ENCODE measurements around the gene TADA2A.

DNA sequence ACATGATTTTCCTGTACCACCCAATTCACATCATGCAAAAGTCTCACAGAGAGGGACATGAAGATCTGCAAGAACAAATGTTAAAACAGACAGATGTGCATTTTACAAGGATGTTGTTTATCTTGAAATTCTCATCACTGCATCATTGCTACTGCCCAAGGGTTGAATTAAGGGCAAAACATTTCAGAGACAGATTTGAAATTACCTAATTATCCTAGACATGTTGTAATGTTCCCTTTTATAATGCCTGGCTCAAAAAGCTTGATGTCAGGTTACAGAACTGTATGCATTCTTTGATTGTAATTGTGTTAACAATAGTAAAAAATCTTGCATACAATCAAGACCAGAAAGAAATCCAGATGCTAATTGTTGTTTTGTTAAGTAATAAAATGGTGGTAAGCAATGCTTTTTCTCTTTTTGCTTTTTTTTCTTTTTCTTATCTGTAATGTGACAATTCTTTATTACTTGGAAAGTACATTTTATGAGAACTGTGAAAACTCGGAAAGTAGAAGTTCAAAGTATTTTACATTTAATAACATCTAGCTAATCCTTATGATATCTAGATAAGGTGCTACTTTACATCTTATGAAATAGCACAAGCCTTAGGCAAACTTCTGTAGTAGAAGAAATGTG, 79.4 kb downstream of the TADA2A start:
- TF ChIP-seq, protein P1, sequence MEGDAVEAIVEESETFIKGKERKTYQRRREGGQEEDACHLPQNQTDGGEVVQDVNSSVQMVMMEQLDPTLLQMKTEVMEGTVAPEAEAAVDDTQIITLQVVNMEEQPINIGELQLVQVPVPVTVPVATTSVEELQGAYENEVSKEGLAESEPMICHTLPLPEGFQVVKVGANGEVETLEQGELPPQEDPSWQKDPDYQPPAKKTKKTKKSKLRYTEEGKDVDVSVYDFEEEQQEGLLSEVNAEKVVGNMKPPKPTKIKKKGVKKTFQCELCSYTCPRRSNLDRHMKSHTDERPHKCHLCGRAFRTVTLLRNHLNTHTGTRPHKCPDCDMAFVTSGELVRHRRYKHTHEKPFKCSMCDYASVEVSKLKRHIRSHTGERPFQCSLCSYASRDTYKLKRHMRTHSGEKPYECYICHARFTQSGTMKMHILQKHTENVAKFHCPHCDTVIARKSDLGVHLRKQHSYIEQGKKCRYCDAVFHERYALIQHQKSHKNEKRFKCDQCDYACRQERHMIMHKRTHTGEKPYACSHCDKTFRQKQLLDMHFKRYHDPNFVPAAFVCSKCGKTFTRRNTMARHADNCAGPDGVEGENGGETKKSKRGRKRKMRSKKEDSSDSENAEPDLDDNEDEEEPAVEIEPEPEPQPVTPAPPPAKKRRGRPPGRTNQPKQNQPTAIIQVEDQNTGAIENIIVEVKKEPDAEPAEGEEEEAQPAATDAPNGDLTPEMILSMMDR (IDR thresholded peaks at IDR 0.05 in 2 of 3, conservative IDR thresholded peaks at IDR 0.05 in 1 of 3; ENCODE audit: borderline replicate concordance in 1 of 3, insufficient read depth in 1 of 3, low read depth in 2 of 3, low read length in 2 of 3), result no peak
- TF ChIP-seq ELF1 (IDR thresholded peaks at IDR 0.05; ENCODE audit: borderline replicate concordance, low read depth), result no peak
